Liver (tissue), 9 donors: ENCODE data around the gene KCTD3. TPM values are rescaled to one million over a fixed set of nuclear protein-coding genes. Genes with fewer than 3 reads are reported as not detected.

ENCODE experiments used
- DNase-seq: peaks from one replicate; pipeline ENCODE4 v3.0.0-alpha.2; 2017; ENCODE audit warnings: low spot score
- H3K27ac ChIP-seq, 2 donors: one replicate each; pipeline ENCODE4 v1.7.0; 2013; ENCODE audit warnings: inconsistent platforms in 2 of 2, low read length in 2 of 2, control low read depth in 1 of 2, low read depth in 1 of 2, mild to moderate bottlenecking in 1 of 2
- H3K27me3 ChIP-seq, 4 donors: one replicate each; pipeline versions ENCODE4 v1.6.1 to v1.7.0; 2013; ENCODE audit warnings: low read length in 3 of 4, inconsistent platforms in 1 of 4, mild to moderate bottlenecking in 1 of 4, moderate library complexity in 1 of 4; ENCODE audit not compliant: control insufficient read depth in 4 of 4, insufficient read depth in 4 of 4
- H3K36me3 ChIP-seq, 4 donors: one replicate each; pipeline versions ENCODE4 v1.6.1 to v1.7.0; 2013; ENCODE audit warnings: low read length in 3 of 4, mild to moderate bottlenecking in 3 of 4, low read depth in 1 of 4, moderate library complexity in 1 of 4; ENCODE audit not compliant: control insufficient read depth in 4 of 4, insufficient read depth in 3 of 4
- H3K4me1 ChIP-seq, 4 donors: one replicate each; pipeline versions ENCODE4 v1.6.1 to v1.7.0; 2013; ENCODE audit warnings: low read length in 3 of 4, mild to moderate bottlenecking in 3 of 4, moderate library complexity in 1 of 4; ENCODE audit not compliant: control insufficient read depth in 4 of 4, insufficient read depth in 4 of 4
- H3K4me3 ChIP-seq, 3 donors: one replicate each; pipeline versions ENCODE4 v1.6.1 to v1.7.0; 2013; ENCODE audit warnings: low read length in 3 of 3, control low read depth in 1 of 3, low read depth in 1 of 3, mild to moderate bottlenecking in 1 of 3
- H3K9ac ChIP-seq, 2 donors: one replicate each; pipeline ENCODE4 v1.7.0; 2013; ENCODE audit warnings: low read length in 2 of 2, mild to moderate bottlenecking in 2 of 2, moderate library complexity in 2 of 2, control low read depth in 1 of 2, low read depth in 1 of 2
- H3K9me3 ChIP-seq, 4 donors: one replicate each; pipeline versions ENCODE4 v1.6.1 to v1.7.0; 2013; ENCODE audit warnings: low read length in 3 of 4; ENCODE audit not compliant: control insufficient read depth in 4 of 4
- EGR1 ChIP-seq, 2 donors: IDR thresholded peaks; 2 replicates each; pipeline ENCODE4 v1.6.1; 2016 to 2018; ENCODE audit warnings: antibody characterized with exemption in 2 of 2, low read depth in 2 of 2
- FOXA2 ChIP-seq: IDR thresholded peaks from 2 replicates; pipeline ENCODE4 v1.6.1; 2016; ENCODE audit warnings: antibody characterized with exemption
- GABPA ChIP-seq, 2 donors: IDR thresholded peaks in 1 of 2; conservative IDR thresholded peaks in 1 of 2; 2 replicates each; pipeline ENCODE4 v1.6.1; 2016; ENCODE audit warnings: antibody characterized with exemption in 2 of 2, mild to moderate bottlenecking in 1 of 2, moderate library complexity in 1 of 2
- HNF4A ChIP-seq, 2 donors: conservative IDR thresholded peaks; 2 replicates each; pipeline ENCODE4 v1.6.1; 2016; ENCODE audit warnings: antibody characterized with exemption in 2 of 2, mild to moderate bottlenecking in 2 of 2
- HNF4G ChIP-seq: IDR thresholded peaks from 2 replicates; pipeline ENCODE4 v1.6.1; 2016; ENCODE audit warnings: antibody characterized with exemption
- JUND ChIP-seq, 2 donors: IDR thresholded peaks; 2 replicates each; pipeline ENCODE4 v1.6.1; 2016; ENCODE audit warnings: antibody characterized with exemption in 2 of 2
- RAD21 ChIP-seq, 2 donors: IDR thresholded peaks; 2 replicates each; pipeline ENCODE4 v1.6.1; 2016; ENCODE audit warnings: antibody characterized with exemption in 2 of 2, mild to moderate bottlenecking in 2 of 2
- RXRA ChIP-seq, 2 donors: IDR thresholded peaks; 2 replicates each; pipeline ENCODE4 v1.6.1; 2017 to 2018; ENCODE audit warnings: antibody characterized with exemption in 2 of 2, mild to moderate bottlenecking in 1 of 2
- SP1 ChIP-seq: IDR thresholded peaks from 2 replicates; pipeline ENCODE4 v1.6.1; 2018; ENCODE audit warnings: antibody characterized with exemption, mild to moderate bottlenecking
- TAF1 ChIP-seq: conservative IDR thresholded peaks from 2 replicates; pipeline ENCODE4 v1.6.1; 2016; ENCODE audit warnings: antibody characterized with exemption, mild to moderate bottlenecking
- YY1 ChIP-seq: IDR thresholded peaks from 2 replicates; pipeline ENCODE4 v1.6.1; 2016; ENCODE audit warnings: antibody characterized with exemption, mild to moderate bottlenecking
- WGBS: extraction: QIAGEN DNeasy Blood & Tissue Kit; methylation state at CpG from one replicate; pipeline ENCODE4 v1.1.7; 2013; 5-methylcytosine and 5-hydroxymethylcytosine counted together
- polyA plus RNA-seq, 2 donors: library from polyadenylated mRNA; stranded (reverse) in 1 of 2; unstranded in 1 of 2; fragments of 200-250 nt in 1 of 2; fragments of >200 nt in 1 of 2; fragmentation: Nextera tagmentation in 1 of 2; extraction: Ambion mirVana in 1 of 2; gene quantifications; one replicate each; pipeline versions ENCODE4 v1.2.1 to v1.2.3, GENCODE V29; 2013 to 2015
- total RNA-seq, 2 donors: library from RNA; depleted of rRNA; stranded (reverse); fragments of >200 nt; gene quantifications; one replicate each; pipeline ENCODE4 v1.2.3, GENCODE V29; 2014
- TF ChIP-seq, protein P1 (sequence below): IDR thresholded peaks from 2 replicates; pipeline ENCODE4 v1.6.1; 2016; ENCODE audit warnings: antibody characterized with exemption
- TF ChIP-seq, protein P2 (sequence below): IDR thresholded peaks from 2 replicates; pipeline ENCODE4 v1.6.1; 2016; ENCODE audit warnings: antibody characterized with exemption, mild to moderate bottlenecking
- TF ChIP-seq, protein P3 (sequence below): fragments of 150-350 bp; IDR thresholded peaks from 2 replicates; pipeline ENCODE4 v1.5.1; 2017; ENCODE audit warnings: improper control_type of control experiment, low read depth, low read length; ENCODE audit not compliant: missing input control
- TF ChIP-seq, protein P4 (sequence below): IDR thresholded peaks from 2 replicates; pipeline ENCODE4 v1.6.1; 2016; ENCODE audit warnings: antibody characterized with exemption
- TF ChIP-seq, protein P5 (sequence below): IDR thresholded peaks from 2 replicates; pipeline ENCODE4 v1.6.1; 2016; ENCODE audit warnings: antibody characterized with exemption
- donor health status: healthy.
- donor health status: healthy.
- donor health status: healthy.
- donor health status: healthy.
- donor health status: healthy.

KCTD3 gene
- total and polyA plus RNA-seq, 4 donors: 20.8 to 58.7 (median 26.1) TPM

DNA sequence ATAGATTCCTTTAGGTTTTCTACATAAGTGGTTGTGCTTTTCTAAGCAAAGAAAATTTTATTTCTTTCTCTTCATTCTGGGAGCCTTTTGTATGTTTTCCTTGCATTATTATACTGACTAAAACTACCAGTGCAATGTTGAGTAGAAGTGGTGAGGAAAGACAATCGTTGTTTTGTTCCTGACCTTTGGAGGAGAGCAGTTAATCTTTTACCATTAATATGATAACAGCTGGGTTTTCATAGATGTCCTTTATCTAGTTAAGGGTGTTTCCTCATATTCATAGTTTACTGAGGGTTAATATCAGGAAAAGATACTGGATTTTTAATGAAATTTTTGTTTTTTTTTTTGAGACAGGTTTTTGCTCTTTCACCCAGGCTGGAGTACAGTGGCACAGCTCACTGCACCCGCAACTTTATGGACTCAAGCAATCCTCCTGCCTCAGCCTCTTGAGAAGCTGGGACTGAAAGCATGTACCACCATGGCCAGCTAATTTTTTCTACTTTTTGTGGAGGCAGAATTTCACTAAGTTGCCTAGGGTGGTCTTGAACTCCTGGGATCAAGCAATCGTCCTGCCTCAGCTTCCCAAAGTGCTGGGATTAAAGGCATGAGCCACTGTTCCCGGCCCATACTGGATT lies 9.0 kb upstream of the KCTD3 start:
- Histone ChIP-seq H3K36me3 (no peaks in the 10 kb centered on the region), H3K9me3 (no peaks in the 10 kb centered on the region), H3K4me1 (peaks cover 1 to 7% (median 4%) of the 10 kb centered on the region in 4 donors), H3K27me3 (no peaks in the 10 kb centered on the region), H3K27ac (no peak overlapping the region), H3K9ac (no peak overlapping the region), H3K4me3 (no peak overlapping the region)
- 64% methylated on average over 4 of the region's 4 CpGs for WGBS
- DNase-seq: no peak
- TF ChIP-seq RXRA (IDR thresholded peaks at IDR 0.05) (peak; percentile 25 to 29), HNF4A (conservative IDR thresholded peaks at IDR 0.05) (peak in 1 of 2 donors; percentile 31), YY1 (no peak), SP1 (peak; percentile 35), HNF4G (no peak), RAD21 (IDR thresholded peaks at IDR 0.05) (peak in 1 of 2 donors; percentile 15), TAF1 (no peak), EGR1 (IDR thresholded peaks at IDR 0.05; ENCODE audit: low read depth in 2 of 2) (no peak), JUND (IDR thresholded peaks at IDR 0.05) (no peak), FOXA2 (no peak), GABPA (IDR thresholded peaks at IDR 0.05 in 1 of 2, conservative IDR thresholded peaks at IDR 0.05 in 1 of 2) (no peak)
- TF ChIP-seq, protein P1, sequence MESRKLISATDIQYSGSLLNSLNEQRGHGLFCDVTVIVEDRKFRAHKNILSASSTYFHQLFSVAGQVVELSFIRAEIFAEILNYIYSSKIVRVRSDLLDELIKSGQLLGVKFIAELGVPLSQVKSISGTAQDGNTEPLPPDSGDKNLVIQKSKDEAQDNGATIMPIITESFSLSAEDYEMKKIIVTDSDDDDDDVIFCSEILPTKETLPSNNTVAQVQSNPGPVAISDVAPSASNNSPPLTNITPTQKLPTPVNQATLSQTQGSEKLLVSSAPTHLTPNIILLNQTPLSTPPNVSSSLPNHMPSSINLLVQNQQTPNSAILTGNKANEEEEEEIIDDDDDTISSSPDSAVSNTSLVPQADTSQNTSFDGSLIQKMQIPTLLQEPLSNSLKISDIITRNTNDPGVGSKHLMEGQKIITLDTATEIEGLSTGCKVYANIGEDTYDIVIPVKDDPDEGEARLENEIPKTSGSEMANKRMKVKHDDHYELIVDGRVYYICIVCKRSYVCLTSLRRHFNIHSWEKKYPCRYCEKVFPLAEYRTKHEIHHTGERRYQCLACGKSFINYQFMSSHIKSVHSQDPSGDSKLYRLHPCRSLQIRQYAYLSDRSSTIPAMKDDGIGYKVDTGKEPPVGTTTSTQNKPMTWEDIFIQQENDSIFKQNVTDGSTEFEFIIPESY: no peak
- TF ChIP-seq, protein P2, sequence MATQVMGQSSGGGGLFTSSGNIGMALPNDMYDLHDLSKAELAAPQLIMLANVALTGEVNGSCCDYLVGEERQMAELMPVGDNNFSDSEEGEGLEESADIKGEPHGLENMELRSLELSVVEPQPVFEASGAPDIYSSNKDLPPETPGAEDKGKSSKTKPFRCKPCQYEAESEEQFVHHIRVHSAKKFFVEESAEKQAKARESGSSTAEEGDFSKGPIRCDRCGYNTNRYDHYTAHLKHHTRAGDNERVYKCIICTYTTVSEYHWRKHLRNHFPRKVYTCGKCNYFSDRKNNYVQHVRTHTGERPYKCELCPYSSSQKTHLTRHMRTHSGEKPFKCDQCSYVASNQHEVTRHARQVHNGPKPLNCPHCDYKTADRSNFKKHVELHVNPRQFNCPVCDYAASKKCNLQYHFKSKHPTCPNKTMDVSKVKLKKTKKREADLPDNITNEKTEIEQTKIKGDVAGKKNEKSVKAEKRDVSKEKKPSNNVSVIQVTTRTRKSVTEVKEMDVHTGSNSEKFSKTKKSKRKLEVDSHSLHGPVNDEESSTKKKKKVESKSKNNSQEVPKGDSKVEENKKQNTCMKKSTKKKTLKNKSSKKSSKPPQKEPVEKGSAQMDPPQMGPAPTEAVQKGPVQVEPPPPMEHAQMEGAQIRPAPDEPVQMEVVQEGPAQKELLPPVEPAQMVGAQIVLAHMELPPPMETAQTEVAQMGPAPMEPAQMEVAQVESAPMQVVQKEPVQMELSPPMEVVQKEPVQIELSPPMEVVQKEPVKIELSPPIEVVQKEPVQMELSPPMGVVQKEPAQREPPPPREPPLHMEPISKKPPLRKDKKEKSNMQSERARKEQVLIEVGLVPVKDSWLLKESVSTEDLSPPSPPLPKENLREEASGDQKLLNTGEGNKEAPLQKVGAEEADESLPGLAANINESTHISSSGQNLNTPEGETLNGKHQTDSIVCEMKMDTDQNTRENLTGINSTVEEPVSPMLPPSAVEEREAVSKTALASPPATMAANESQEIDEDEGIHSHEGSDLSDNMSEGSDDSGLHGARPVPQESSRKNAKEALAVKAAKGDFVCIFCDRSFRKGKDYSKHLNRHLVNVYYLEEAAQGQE: no peak
- TF ChIP-seq, protein P3, sequence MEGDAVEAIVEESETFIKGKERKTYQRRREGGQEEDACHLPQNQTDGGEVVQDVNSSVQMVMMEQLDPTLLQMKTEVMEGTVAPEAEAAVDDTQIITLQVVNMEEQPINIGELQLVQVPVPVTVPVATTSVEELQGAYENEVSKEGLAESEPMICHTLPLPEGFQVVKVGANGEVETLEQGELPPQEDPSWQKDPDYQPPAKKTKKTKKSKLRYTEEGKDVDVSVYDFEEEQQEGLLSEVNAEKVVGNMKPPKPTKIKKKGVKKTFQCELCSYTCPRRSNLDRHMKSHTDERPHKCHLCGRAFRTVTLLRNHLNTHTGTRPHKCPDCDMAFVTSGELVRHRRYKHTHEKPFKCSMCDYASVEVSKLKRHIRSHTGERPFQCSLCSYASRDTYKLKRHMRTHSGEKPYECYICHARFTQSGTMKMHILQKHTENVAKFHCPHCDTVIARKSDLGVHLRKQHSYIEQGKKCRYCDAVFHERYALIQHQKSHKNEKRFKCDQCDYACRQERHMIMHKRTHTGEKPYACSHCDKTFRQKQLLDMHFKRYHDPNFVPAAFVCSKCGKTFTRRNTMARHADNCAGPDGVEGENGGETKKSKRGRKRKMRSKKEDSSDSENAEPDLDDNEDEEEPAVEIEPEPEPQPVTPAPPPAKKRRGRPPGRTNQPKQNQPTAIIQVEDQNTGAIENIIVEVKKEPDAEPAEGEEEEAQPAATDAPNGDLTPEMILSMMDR: no peak
- TF ChIP-seq, protein P4, sequence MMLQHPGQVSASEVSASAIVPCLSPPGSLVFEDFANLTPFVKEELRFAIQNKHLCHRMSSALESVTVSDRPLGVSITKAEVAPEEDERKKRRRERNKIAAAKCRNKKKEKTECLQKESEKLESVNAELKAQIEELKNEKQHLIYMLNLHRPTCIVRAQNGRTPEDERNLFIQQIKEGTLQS: no peak
- TF ChIP-seq, protein P5, sequence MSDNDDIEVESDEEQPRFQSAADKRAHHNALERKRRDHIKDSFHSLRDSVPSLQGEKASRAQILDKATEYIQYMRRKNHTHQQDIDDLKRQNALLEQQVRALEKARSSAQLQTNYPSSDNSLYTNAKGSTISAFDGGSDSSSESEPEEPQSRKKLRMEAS: no peak
